ENCODE measurements around the gene MAML2.

The MAML2 gene

DNA sequence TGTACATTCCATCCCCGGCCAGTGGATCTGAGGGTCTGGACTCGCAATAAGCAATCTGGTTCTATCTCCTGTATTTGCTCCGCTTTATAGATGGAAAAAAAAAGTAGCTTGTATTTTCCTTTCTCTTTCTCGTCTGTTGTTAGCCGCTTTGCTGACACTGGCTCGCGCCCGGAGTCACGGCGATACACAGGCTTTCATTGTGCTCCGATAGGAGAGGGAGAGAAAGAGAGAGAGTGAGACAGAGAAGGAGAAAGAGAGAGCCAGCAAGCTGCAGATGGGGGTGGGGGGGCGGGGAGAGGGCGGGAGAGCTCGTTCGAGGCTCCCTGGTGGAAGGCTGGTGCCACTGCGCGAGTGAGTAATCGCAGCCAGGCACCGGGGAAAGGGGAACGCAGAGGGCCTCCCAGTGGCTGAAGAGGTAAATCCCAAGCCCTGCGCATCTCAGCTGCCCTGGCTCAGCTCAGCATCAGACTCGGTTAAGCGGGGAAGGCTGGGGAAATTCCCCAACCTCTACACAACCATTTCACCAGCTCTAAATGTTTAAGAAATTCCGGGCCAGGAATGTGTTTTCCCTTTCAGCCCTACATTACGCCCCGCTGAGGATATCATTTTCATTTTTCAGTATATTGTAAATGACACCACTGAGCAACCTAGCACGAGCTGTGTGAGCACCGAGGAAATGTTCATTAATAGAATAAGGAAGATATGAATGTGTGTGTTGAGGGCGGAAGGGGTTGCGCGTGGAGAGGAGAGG, at the start of gene MAML2:
Gene MAML2, minus strand, starts transcription at position 235 of the 751 bp plus-strand sequence. CDS start 1,300 bp downstream, outside the sequence.
- TF ChIP-seq GATA3 (IDR thresholded peaks at IDR 0.05; ENCODE audit: low read depth, low read length): no peak
- no peak for TF ChIP-seq GATA2 (IDR thresholded peaks at IDR 0.05; ENCODE audit: low read depth, low read length)

DNA sequence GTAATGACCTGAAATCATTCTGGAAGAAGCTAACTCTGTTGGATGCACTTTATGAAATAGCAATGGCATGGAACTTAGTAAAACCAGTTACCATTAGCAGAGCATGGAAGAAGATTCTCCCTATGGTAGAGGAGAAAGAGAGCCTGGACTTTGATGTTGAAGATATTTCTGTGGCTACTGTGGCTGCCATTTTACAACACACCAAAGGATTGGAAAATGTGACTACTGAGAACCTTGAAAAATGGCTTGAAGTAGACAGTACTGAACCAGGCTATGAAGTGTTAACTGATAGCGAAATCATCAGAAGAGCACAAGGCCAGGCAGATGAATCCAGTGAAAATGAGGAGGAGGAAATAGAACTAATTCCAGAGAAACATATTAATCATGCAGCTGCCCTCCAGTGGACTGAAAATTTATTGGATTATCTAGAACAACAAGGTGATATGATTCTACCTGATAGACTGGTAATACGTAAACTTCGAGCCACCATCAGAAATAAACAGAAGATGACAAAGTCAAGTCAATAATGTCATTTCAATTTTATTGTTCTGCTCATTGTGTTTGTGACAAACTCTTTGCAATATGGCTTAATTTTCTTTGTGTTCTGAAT, 48.8 kb upstream of the MAML2 start:
- TF ChIP-seq GATA3 (IDR thresholded peaks at IDR 0.05; ENCODE audit: low read depth, low read length) (no peak), GATA2 (IDR thresholded peaks at IDR 0.05; ENCODE audit: low read depth, low read length) (no peak)

DNA sequence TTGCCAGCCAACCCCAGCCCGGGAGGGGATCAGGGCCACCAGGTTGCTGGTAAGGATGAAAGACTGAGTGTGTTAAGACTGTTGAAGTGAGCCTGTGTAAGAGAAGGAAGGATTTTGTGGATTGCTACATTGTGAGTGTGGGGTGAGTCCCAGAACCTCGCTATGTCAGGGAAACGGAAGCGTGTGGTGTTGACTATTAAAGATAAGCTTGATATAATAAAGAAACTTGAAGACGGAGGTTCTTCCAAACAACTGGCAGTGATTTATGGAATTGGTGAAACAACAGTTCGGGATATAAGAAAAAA, 47.4 kb upstream of the MAML2 start:
- no peak for TF ChIP-seq GATA3 (IDR thresholded peaks at IDR 0.05; ENCODE audit: low read depth, low read length)
- TF ChIP-seq GATA2 (IDR thresholded peaks at IDR 0.05; ENCODE audit: low read depth, low read length): no peak

DNA sequence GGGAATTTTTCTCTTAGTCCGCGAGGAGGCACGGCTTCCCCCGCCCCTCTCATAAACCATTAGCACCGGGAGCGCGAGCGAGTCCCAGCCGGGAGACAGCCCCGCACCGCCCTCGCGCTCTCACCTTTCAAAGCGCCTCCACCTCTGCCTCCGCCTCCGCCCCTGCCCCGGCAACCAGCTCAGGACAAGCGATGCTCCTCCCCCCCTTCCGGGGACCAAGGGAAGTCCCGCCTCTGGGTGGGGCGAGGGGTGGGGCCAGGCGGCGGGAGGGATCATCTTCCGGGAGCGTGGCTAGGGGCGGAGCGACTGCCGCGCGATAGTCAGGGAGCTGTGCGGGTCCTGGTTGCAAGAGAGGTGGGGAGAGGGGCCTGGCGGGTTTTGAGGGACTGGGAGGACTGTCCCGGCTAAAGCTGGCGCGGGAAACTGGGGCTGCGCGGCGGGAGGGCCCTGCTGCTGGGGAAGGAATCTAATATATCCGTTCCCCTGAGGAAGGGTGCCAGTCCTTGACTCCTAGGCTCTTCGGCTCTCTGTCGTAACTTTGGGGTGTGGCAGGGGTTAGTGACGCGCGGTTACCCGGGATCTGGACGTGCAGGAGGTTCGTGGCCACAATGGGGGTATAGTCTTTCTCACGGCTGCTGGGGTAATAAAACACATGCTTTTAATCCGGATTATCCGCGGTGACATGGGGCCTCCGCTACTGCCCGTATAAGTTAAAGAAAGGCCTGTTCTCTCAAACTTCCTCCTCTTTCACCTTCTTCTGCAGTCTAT, 46.9 kb upstream of the MAML2 start, which contains the start of the genes CCDC82 and JRKL:
Gene CCDC82, minus strand, starts transcription at position 193 of the 768 bp plus-strand sequence. CDS start 5,165 bp downstream, outside the sequence.
Gene JRKL, plus strand, starts transcription at position 294 of the 768 bp plus-strand sequence. CDS start 637 bp downstream, outside the sequence.
- TF ChIP-seq GATA2 (IDR thresholded peaks at IDR 0.05; ENCODE audit: low read depth, low read length) (no peak), GATA3 (IDR thresholded peaks at IDR 0.05; ENCODE audit: low read depth, low read length) (no peak)

DNA sequence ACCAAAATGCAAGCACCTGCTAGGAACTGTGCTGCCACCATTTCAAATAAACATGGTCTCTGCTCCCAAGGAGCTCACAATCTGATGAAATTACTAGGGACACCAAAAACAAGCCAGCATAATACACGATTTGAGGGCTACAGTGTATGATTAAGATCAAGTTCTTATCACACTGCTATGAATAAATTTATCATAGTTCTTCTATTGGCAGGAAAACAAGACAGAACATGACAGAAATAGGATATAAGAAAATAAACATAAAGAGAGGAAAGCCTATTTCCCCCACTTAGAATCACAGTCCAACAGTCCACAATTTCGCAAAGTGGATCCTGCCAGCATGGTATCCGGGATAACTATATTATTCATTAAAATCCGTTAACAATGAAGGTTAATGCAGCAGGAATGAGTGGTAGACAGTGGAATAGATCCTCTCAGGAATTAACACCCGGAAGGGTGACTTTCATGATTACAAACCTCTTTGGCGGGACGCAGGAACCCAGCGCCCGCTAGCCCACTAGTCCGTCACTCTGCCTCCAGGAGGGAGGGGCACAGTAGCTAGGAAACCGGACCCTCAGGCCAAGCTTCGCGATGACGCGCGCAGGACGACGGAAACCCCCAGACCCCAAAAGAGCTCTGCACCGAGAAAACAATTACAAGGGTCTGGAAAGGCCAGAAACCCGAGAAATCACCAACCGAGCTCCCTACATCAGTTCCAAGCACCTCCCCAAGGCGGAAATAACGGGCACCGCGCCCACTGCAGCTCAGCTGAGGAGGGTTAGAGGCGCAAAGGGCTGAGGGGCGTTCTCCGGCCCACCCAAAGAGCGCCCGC, 46.1 kb upstream of the MAML2 start:
- TF ChIP-seq GATA3 (IDR thresholded peaks at IDR 0.05; ENCODE audit: low read depth, low read length) (no peak), GATA2 (IDR thresholded peaks at IDR 0.05; ENCODE audit: low read depth, low read length) (no peak)

DNA sequence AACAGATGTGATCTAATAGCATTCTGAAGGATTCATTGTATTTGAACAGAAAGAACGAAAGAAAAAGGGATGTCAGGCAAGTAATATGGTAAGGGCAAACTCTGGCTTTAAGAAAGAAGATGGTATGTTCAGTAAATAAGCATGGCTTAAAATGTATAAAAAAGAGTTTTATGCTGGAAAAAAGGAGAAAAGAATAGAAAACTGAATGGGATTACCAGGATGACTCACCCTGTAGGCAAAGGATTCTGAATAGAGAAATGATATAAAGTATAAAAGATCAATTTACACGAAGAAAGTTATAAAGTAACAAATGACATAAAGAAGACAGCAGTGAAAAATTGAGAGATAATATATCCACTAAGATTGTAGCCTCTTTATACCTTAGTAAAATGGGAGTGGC, 42.2 kb upstream of the MAML2 start:
- TF ChIP-seq GATA3 (IDR thresholded peaks at IDR 0.05; ENCODE audit: low read depth, low read length): no peak
- TF ChIP-seq GATA2 (IDR thresholded peaks at IDR 0.05; ENCODE audit: low read depth, low read length): no peak

DNA sequence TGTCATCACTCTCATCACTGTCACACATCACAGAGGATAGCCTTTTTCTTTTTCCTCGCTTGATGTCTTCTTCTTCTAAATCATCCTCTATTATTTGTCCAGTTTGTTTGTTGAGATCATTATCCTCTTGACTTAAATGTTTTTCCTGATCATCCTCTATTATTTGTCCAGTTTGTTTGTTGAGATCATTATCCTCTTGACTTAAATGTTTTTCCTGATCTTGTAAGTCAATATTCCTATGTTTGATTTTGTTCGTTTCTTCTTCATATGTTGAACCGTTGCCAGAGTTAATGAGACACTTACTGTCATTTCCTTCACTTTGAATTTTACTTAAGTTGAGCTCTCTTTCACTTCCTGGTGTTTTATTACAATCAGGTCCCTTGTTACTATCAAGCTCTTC, 41.2 kb upstream of the MAML2 start:
- no peak for TF ChIP-seq GATA2 (IDR thresholded peaks at IDR 0.05; ENCODE audit: low read depth, low read length)
- TF ChIP-seq GATA3 (IDR thresholded peaks at IDR 0.05; ENCODE audit: low read depth, low read length): no peak

DNA sequence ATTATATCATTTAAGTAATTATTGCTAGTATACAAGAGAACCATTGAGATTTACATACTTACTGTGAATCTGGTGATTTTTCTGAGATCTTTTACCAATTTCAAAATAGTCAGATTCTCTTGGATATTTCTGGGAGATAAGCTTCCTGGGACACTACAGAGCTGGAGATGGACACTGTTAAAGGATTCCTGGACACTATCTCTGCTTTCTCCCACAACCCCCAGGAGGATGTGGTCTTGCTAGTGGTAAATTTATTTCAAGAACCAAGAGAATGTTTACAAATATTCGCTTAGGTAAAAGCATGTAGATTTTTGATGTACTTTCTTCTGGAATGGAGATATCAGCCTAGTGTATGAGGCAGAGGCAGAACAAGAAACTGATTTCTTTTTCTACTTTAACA, 33.8 kb upstream of the MAML2 start:
- TF ChIP-seq GATA2 (IDR thresholded peaks at IDR 0.05; ENCODE audit: low read depth, low read length): no peak
- TF ChIP-seq GATA3 (IDR thresholded peaks at IDR 0.05; ENCODE audit: low read depth, low read length): no peak

DNA sequence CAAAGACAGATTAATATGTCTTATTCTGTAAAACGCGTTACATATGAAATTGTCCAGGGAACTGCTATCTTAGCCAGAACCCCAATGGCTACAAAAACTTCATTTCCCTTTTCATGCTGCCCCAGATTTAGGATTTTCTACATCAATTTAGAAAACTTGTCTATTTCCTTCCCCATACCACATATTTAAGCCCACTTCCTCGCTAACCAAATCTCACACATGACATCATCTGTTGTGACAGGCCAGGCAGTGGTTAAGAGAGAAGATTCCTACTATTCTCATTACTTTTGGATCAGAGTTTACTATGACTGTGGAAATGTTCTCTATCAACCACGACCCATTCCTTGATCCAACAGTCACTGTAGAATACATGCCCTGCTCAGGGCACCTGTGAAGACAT, 30.8 kb upstream of the MAML2 start:
- no peak for TF ChIP-seq GATA3 (IDR thresholded peaks at IDR 0.05; ENCODE audit: low read depth, low read length)
- TF ChIP-seq GATA2 (IDR thresholded peaks at IDR 0.05; ENCODE audit: low read depth, low read length): no peak

DNA sequence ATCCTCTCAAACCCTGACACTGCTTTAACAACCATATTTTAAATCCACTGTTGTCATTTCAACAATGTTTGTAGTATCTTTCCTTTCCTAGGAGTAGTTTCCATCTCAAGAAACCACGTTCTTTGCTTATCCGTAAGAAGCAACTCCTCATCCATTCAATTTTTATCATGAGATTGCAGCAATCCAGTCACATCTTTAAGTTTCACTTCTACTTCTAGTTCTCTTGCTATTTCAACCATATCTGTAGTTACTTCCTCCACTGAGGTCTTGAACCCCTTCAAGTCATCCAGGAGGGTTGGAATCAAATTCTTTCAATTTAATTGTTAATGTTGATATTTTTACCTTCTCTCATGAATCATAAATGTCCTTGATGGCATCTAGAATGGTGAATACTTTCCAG, 24.3 kb upstream of the MAML2 start:
- TF ChIP-seq GATA3 (IDR thresholded peaks at IDR 0.05; ENCODE audit: low read depth, low read length) (no peak), GATA2 (IDR thresholded peaks at IDR 0.05; ENCODE audit: low read depth, low read length) (no peak)

DNA sequence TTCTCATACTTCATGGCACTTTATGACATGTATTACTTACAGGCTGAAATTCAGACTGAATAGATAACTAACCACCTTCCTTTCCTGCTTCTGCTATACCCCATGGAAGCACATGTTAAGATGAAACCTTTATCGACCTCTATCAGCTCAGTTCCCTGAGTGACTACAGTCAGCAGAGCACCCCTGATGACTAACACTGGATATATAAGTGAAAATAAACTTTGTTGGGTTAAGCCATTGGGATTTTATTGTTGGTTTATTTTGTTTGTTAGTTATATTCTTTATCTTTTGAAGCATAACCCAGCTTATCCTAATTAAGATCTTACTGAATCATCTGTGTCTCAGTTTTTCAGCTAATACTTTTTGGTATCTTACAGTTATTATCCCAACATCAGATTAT, 23.0 kb upstream of the MAML2 start:
- no peak for TF ChIP-seq GATA2 (IDR thresholded peaks at IDR 0.05; ENCODE audit: low read depth, low read length)
- TF ChIP-seq GATA3 (IDR thresholded peaks at IDR 0.05; ENCODE audit: low read depth, low read length): no peak

DNA sequence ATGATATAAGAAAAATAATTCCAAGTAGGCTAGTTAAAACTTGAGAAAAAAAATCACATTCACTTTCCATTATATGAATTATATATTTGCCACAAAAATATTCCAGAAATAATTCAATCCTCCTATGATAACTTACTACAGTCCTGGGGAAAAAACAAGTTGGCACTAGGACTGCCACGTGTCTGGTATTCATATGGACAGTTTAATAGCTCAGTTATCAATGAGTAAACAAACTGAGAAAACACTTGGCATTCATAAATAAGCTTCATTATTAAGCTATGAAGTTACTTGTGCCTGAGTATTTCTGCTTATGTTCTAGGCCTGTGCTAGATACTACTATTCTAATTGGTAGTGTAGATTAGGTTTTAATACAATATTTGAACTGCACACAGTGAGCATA, 22.5 kb upstream of the MAML2 start:
- TF ChIP-seq GATA3 (IDR thresholded peaks at IDR 0.05; ENCODE audit: low read depth, low read length) (no peak), GATA2 (IDR thresholded peaks at IDR 0.05; ENCODE audit: low read depth, low read length) (no peak)

DNA sequence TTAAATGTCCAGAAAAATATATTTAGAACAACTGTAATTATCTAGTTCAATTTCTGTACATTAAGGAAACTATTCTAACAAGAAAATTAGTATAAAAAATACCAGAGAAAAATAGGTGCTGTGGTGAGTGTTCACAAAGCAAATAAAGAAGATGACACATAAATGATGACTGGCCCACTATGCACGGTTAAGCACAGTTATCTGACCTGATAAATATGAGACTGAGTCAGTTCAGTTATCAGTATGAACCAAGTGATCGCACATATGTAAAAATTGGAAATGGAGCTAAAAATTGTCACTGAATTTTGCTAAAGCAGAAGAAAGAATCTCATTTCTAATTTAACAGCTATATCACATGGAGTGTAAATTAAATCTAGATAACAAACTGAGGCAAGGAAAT, 18.8 kb upstream of the MAML2 start:
- TF ChIP-seq GATA3 (IDR thresholded peaks at IDR 0.05; ENCODE audit: low read depth, low read length): no peak
- no peak for TF ChIP-seq GATA2 (IDR thresholded peaks at IDR 0.05; ENCODE audit: low read depth, low read length)

DNA sequence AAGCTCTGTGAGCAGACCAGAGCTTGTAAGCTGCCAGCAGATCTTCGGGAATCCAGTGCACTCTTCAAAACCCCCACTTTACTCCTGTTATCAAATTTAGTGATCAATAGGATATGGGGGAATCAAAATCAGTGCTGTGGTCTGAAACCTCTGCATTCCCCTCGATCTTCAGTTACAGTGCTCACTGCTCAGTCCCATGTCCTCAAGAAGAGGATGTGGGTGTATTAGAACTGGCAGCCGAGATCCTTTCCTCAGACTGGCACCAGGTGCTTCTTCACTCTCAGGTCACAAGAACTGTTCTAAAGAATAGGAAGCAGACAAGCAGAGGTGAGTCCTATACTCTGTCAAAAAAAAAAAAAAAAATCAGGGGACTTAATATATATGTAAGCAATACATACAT, 15.3 kb upstream of the MAML2 start:
- TF ChIP-seq GATA2 (IDR thresholded peaks at IDR 0.05; ENCODE audit: low read depth, low read length) (no peak), GATA3 (IDR thresholded peaks at IDR 0.05; ENCODE audit: low read depth, low read length) (no peak)
